Heart left ventricle (tissue), 16 donors: ENCODE results near the gene PDCL2. TPM values are rescaled to one million over a fixed set of nuclear protein-coding genes. Genes with fewer than 3 reads are reported as not detected.

Experiments used
- ATAC-seq, 4 donors: fragments of 200-7000 bp; cut with Tn5 transposase; one replicate each; pipeline ENCODE4 v1.9.1; 2020 to 2022; ENCODE audit warnings: moderate library complexity in 4 of 4, mild to moderate bottlenecking in 3 of 4, moderate number of reproducible peaks in 1 of 4
- DNase-seq, 5 donors: peaks; one replicate each; pipeline ENCODE4 v3.0.0-alpha.2; 2020
- H3K27ac ChIP-seq, 12 donors: fragments of 200-600 bp; sonication (generic) in 4 of 12; one replicate each; pipeline versions ENCODE4 v1.5.0 to v1.8.0; 2016 to 2022; ENCODE audit warnings: mild to moderate bottlenecking in 2 of 12
- H3K27me3 ChIP-seq, 9 donors: fragments of 200-600 bp; sonication (generic) in 2 of 9; one replicate each; pipeline versions ENCODE4 v1.5.1 to v1.8.0; 2016 to 2022; ENCODE audit warnings: mild to moderate bottlenecking in 3 of 9
- H3K36me3 ChIP-seq, 9 donors: fragments of 200-600 bp; sonication (generic) in 2 of 9; one replicate each; pipeline versions ENCODE4 v1.5.0 to v1.8.0; 2018 to 2022; ENCODE audit warnings: mild to moderate bottlenecking in 2 of 9
- H3K4me1 ChIP-seq, 12 donors: fragments of 200-600 bp; sonication (generic) in 4 of 12; one replicate each; pipeline versions ENCODE4 v1.5.0 to v1.8.0; 2016 to 2022; ENCODE audit warnings: mild to moderate bottlenecking in 3 of 12
- H3K4me3 ChIP-seq, 12 donors: fragments of 200-600 bp; sonication (generic) in 4 of 12; one replicate each; pipeline versions ENCODE4 v1.5.0 to v1.8.0; 2017 to 2022; ENCODE audit warnings: mild to moderate bottlenecking in 9 of 12, moderate library complexity in 4 of 12
- H3K9me3 ChIP-seq, 12 donors: fragments of 200-600 bp; sonication (generic) in 4 of 12; one replicate each; pipeline versions ENCODE4 v1.5.0 to v1.8.0; 2016 to 2022; ENCODE audit warnings: mild to moderate bottlenecking in 1 of 12
- CTCF ChIP-seq, 12 donors: fragments of 200-600 bp; sonication (generic) in 4 of 12; IDR thresholded peaks; one replicate each; pipeline versions ENCODE4 v1.5.0 to v1.8.0; 2018 to 2022; ENCODE audit warnings: antibody characterized with exemption in 12 of 12, mild to moderate bottlenecking in 5 of 12
- POLR2A ChIP-seq, 2 donors: fragments of 450-650 bp; IDR thresholded peaks; one replicate each; pipeline ENCODE4 v1.6.1; 2017; ENCODE audit warnings: antibody characterized with exemption in 2 of 2, mild to moderate bottlenecking in 2 of 2, moderate library complexity in 2 of 2
- WGBS, 4 donors: extraction: QIAGEN DNeasy Blood & Tissue Kit in 2 of 4; methylation state at CpG; one replicate each; pipeline versions ENCODE4 v1.1.5 to v1.1.7; 2013 to 2018; 5-methylcytosine and 5-hydroxymethylcytosine counted together
- intact Hi-C, 10 donors: fragments of 100-400 bp; cut with DNase I; formaldehyde crosslinking; loops; one replicate each; pipeline versions ENCODE4 v1.11.1 to v1.14.2; 2022
- polyA plus RNA-seq, 2 donors: library from polyadenylated mRNA; stranded (reverse); fragments of 200-250 nt; gene quantifications; one replicate each; pipeline ENCODE4 v1.2.3, GENCODE V29; 2013
- total RNA-seq, 9 donors: library from RNA; depleted of rRNA in 2 of 9; stranded (reverse); fragments of >200 nt in 2 of 9; fragmentation: NEBNext Ultra II Directional in 3 of 9; extraction: Animal tissue kit (Norgen Biotek cat#: 25700) in 3 of 9; gene quantifications; one replicate each; pipeline versions ENCODE4 v1.1.0 to v1.2.4, GENCODE V29; 2016 to 2023
- donor health status: ischemic (EF 13 %, LVEDD 7.1; RV severe dilation, severe dysfunction).
- donor health status: healthy with polysubstance abuse.
- donor health status: DM: no; HTN: yes; CAD: no.
- donor health status: DM: no; HTN: no; CAD: no.
- donor health status: ischemic (EF 25% LVEDD 6.9; RV normal size, moderate dysfunction).
- donor health status: ischemic (EF 25% LVEDD 5.7; RV mildly dilated, moderate dysfunction).
- donor health status: healthy.
- donor health status: DM: yes; HTN: yes; CAD: no.
- donor health status: ischemic (EF 35%, LVEDD 5.7; RV mildly dilated, moderate dysfunction).
- donor health status: nonischemic (EF 11% LVEDD 7.7; RV severe dilation, severe dysfunction).
- donor health status: DM: yes; HTN: yes; CAD: no.
- donor health status: PGD.
- donor health status: ischemic (EF 29% LVEDD 5.4; RV normal size, mild dysfunction).
- donor health status: nonischemic (EF 23%, LVEDD 6.1; RV moderate dilation, normal function).

Gene PDCL2
- total and polyA plus RNA-seq, 11 donors, result not detected

- intact Hi-C loops, result no loop called here
- Histone ChIP-seq H3K4me3 (no peak overlapping the region), H3K27ac (no peak overlapping the region), H3K27me3 (no peaks in the 10 kb centered on the region), H3K4me1 (no peaks in the 10 kb centered on the region), H3K9me3 (peaks cover 0 to 34% (median 15%) of the 10 kb centered on the region in 12 donors), H3K36me3 (no peaks in the 10 kb centered on the region)
- no peak for DNase-seq
- 84 to 93% (median 88%) methylated on average over 3 of the region's 3 CpGs for WGBS, 4 donors
- TF ChIP-seq POLR2A (IDR thresholded peaks at IDR 0.05), result no peak
- TF ChIP-seq CTCF (IDR thresholded peaks at IDR 0.05), result no peak
- no peak for ATAC-seq
These were observed 20.2 kb downstream of the PDCL2 start for GRCh38 chr4:55571806-55572205.

DNA sequence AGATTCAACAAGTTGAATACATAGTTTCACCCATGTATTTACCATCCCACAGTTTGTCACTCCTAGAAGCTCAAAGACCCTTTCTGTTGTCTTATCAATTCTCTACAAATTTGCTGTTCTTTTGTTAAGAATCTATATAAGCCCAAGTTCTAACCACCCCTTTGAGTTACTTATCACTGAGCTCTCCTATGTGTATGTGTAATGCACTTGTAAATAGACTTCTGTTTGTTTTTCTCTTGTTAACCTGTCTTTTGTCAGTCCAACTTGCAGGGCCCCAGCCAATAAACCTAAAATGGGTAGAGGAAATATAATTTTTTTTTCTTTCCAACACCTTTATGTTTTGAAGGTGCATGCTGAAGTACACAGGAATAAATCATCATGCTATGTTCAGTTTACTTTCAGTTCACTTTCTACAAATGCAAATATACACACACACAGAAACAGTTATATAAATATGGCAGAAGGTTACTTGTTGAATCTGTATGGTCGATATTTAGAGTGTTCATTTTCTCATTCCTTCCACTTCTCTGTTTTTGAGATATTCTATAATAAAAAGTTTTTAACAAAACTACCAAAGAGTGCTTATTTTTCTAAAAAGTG lies 23.0 kb downstream of the PDCL2 start:
- ATAC-seq (no peak), DNase-seq (no peak)
- TF ChIP-seq POLR2A (IDR thresholded peaks at IDR 0.05) (no peak), CTCF (IDR thresholded peaks at IDR 0.05) (no peak)
- intact Hi-C loops, result no loop called here
- 82 to 91% (median 89%) methylated on average over 1 of the region's 1 CpG for WGBS, 4 donors
- H3K4me3 ChIP-seq, result no peak overlapping the region
- peaks cover 0 to 6% (median 0%) of the 10 kb centered on the region in 12 donors for H3K9me3 ChIP-seq
- H3K4me1 ChIP-seq, result no peaks in the 10 kb centered on the region
- H3K27me3 ChIP-seq, result no peaks in the 10 kb centered on the region
- no peaks in the 10 kb centered on the region for H3K36me3 ChIP-seq
- H3K27ac ChIP-seq, result no peak overlapping the region

DNA sequence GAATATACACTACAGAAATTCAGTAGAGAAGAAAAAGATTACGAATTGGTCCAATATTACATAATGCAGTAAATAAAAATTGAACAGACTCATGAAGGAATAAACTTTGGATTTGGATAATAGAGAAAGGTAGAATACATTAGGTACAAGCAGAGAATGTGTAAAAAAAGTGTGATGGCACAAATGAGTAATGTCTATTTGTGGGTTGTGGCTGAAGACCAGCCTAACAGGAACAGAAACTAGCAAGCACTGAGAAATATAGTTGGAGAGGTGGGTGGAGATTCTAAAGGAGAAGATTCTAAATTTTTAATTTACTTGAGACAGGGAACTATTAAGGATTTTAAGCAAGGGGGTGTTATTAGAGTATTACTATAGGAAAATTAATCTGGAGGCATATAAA lies 30.2 kb downstream of the PDCL2 start:
- H3K4me1 ChIP-seq, result peaks cover 0 to 11% (median 0%) of the 10 kb centered on the region in 12 donors
- WGBS, 4 donors, result 92 to 98% (median 97%) methylated on average over 1 of the region's 1 CpG
- no peak for TF ChIP-seq POLR2A (IDR thresholded peaks at IDR 0.05)
- TF ChIP-seq CTCF (IDR thresholded peaks at IDR 0.05), result no peak
- no peaks in the 10 kb centered on the region for H3K9me3 ChIP-seq
- intact Hi-C loops, result no loop called here
- DNase-seq (no peak), ATAC-seq (no peak)
- no peak overlapping the region for H3K27ac ChIP-seq
- H3K36me3 ChIP-seq, result no peaks in the 10 kb centered on the region
- no peaks in the 10 kb centered on the region for H3K27me3 ChIP-seq
- H3K4me3 ChIP-seq, result no peak overlapping the region

GRCh38 chr4:55560096-55560495 lies 31.9 kb downstream of the PDCL2 start:
- intact Hi-C loops, result no loop called here

More at GRCh38 chr4:55560096-55560495, 31.9 kb downstream of the PDCL2 start:
- Histone ChIP-seq H3K27me3 (no peaks in the 10 kb centered on the region), H3K9me3 (no peaks in the 10 kb centered on the region), H3K36me3 (no peaks in the 10 kb centered on the region), H3K4me3 (no peak overlapping the region), H3K27ac (no peak overlapping the region), H3K4me1 (peaks cover 0 to 11% (median 0%) of the 10 kb centered on the region in 12 donors)
- DNase-seq (no peak), ATAC-seq (no peak)
- TF ChIP-seq POLR2A (IDR thresholded peaks at IDR 0.05) (no peak), CTCF (IDR thresholded peaks at IDR 0.05) (no peak)
- WGBS, 4 donors, result 76 to 92% (median 83%) methylated on average over 3 of the region's 3 CpGs
